Heart left ventricle (tissue), 13 donors: ENCODE results near the gene HBZ.

ENCODE experiments used
- POLR2A ChIP-seq, 2 donors: fragments of 450-650 bp; IDR thresholded peaks; one replicate each; pipeline ENCODE4 v1.6.1; 2017; ENCODE audit warnings: antibody characterized with exemption in 2 of 2, mild to moderate bottlenecking in 2 of 2, moderate library complexity in 2 of 2
- TF ChIP-seq, protein P1 (sequence below), 12 donors: fragments of 200-600 bp; sonication (generic) in 4 of 12; IDR thresholded peaks; one replicate each; pipeline versions ENCODE4 v1.5.0 to v1.8.0; 2018 to 2022; ENCODE audit warnings: antibody characterized with exemption in 12 of 12, mild to moderate bottlenecking in 5 of 12
- donor health status: ischemic (EF 13 %, LVEDD 7.1; RV severe dilation, severe dysfunction).
- donor health status: DM: no; HTN: yes; CAD: no.
- donor health status: DM: no; HTN: no; CAD: no.
- donor health status: ischemic (EF 25% LVEDD 6.9; RV normal size, moderate dysfunction).
- donor health status: ischemic (EF 25% LVEDD 5.7; RV mildly dilated, moderate dysfunction).
- donor health status: ischemic (EF 35%, LVEDD 5.7; RV mildly dilated, moderate dysfunction).
- donor health status: nonischemic (EF 11% LVEDD 7.7; RV severe dilation, severe dysfunction).
- donor health status: DM: yes; HTN: yes; CAD: no.
- donor health status: PGD.
- donor health status: ischemic (EF 29% LVEDD 5.4; RV normal size, mild dysfunction).
- donor health status: nonischemic (EF 23%, LVEDD 6.1; RV moderate dilation, normal function).

DNA sequence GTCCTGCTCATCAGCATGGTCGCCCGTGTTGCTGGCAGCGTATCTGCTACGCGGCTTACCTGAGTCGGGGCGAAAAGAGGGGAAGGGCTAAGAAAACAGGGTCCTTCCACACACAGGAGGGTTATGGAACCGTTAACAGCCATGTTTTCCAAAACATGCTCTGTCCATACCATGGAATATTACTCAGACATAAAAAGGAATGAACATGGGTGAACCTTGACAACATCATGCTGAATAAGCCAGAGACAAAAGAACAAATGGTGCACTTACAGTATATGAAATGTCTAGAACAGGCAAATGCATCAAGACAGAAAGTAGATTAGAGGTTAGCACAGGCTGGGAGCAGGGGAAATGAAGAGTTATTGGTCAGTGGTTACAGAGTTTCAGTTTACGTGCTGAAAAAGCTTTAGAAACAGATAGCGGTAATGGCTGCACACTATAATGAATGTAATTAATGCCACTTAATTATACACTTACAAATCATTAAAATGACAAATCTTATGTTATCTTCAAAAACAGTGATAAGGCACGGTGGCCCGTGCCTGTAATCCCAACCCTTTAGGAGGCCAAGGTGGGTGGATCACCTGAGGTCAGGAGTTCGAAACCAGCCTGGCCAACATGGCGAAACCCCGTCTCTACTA, 21.8 kb upstream of the HBZ start:
- TF ChIP-seq, protein P1, sequence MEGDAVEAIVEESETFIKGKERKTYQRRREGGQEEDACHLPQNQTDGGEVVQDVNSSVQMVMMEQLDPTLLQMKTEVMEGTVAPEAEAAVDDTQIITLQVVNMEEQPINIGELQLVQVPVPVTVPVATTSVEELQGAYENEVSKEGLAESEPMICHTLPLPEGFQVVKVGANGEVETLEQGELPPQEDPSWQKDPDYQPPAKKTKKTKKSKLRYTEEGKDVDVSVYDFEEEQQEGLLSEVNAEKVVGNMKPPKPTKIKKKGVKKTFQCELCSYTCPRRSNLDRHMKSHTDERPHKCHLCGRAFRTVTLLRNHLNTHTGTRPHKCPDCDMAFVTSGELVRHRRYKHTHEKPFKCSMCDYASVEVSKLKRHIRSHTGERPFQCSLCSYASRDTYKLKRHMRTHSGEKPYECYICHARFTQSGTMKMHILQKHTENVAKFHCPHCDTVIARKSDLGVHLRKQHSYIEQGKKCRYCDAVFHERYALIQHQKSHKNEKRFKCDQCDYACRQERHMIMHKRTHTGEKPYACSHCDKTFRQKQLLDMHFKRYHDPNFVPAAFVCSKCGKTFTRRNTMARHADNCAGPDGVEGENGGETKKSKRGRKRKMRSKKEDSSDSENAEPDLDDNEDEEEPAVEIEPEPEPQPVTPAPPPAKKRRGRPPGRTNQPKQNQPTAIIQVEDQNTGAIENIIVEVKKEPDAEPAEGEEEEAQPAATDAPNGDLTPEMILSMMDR (IDR thresholded peaks at IDR 0.05) = no peak
- no peak for TF ChIP-seq POLR2A (IDR thresholded peaks at IDR 0.05)
